HG02870 (cell line): ENCODE measurements around the gene CARD10.
"Not testable (repeated sequence)": the region's sequence is repeated elsewhere in the genome, so short reads cannot be mapped to it uniquely, and the experiment has no call there.

Source experiments
- ATAC-seq: cut with Tn5 transposase; IDR thresholded peaks from one replicate; pipeline ENCODE4 v1.9.1; 2021; ENCODE audit warnings: mild to moderate bottlenecking, moderate library complexity; ENCODE audit not compliant: unreplicated experiment

The CARD10 gene

DNA sequence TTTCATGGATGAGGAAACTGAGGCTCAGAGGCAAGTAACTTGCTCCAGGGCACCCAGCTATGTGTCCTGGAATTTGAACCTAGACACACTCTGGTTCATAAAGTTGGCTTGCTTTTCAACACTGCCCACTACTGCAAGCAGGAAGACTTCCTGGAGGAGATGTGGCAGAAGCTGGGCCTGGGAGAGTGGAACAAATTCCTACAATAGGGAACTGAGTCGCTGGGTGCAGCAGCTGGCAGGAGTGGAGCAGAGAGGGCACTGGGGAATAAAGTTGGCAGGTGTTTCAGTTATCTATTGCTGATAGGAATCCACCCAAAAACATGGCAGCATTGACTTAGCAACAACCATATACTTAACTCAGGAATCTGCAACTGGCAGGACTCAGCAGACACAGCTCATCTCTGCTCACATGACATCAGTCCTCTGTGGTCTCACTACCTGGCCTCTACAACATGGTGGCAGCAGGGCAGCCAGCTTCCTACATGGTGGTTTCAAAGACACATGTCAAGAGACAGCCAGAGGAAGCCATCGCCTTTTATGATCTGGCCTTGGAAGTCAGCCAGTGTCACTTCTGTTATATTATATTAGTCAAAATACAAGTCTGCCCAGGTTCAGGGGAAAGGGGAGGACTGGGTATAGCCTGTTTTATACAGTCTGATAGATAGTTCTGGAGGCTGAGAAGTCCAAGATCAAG lies 10.6 kb upstream of the CARD10 start:
- no peak for ATAC-seq

DNA sequence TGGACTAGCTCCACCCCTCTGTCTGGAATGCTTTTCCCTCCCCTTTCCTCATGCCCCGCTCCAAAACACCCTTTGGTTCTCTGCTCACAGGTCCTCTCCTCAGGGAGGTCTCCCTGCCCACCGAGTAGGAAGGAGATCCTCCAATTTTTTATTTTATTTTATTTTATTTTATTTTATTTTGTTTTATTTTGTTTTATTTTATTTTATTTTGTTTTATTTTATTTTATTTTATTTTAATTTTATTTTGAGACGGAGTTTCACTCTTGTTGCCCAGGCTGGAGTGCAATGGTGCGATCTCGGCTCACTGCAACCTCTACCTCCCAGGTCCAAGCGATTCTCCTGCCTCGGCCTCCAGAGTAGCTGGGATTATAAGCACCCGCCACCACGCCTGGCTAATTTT lies 8.7 kb upstream of the CARD10 start:
- not testable (repeated sequence) for ATAC-seq

DNA sequence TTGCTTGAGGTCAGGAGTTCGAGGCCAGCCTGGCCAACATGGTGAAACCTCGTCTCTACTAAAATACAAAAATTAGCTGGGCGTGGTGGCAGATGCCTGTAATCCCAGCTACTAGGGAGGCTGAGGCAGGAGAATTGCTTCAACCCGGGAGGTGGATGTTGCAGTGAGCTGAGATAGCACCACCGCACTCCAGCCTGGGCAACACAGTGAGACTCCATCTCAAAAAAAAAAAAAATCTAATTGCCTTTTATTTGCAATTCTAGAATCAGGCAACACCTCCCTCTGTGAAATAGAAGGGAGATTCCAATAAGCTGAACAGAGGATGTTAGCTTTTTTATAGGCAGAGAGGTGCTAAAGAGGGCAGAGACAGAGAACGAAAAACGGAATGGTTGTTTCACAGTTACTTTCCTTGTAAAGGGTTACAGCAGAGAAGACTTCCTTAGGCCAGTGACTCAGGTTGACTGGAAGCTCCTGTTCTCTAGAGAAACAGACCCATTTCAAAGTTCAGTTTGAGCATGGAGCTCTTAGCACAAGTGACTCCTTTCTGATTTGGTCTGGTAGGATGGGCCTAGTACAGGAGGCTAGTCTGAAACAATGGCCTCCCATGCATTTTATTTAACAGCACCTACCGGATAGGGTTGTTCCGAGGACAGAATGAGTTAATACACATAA lies 8.0 kb upstream of the CARD10 start:
- ATAC-seq, result not testable (repeated sequence)

DNA sequence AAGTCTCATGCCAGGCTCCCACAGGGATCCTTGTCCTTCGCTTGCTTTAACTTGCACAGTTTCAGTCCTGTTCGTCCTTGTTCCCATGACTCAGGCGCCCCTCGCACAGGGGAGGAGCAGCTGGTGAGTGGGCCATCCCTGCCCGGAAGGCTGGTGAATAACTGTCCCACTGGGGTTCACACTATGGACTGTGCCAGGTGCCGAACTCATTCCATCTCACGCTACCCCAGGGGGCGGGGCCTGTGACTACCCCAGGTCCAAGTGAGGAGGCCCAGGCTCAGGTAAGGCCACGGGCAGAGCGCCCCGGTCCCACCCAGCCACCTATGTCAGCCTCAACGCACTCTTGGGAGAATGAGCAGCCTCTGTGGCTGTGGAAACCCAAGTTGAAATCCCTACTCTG lies 7.2 kb upstream of the CARD10 start:
- ATAC-seq, result no peak

DNA sequence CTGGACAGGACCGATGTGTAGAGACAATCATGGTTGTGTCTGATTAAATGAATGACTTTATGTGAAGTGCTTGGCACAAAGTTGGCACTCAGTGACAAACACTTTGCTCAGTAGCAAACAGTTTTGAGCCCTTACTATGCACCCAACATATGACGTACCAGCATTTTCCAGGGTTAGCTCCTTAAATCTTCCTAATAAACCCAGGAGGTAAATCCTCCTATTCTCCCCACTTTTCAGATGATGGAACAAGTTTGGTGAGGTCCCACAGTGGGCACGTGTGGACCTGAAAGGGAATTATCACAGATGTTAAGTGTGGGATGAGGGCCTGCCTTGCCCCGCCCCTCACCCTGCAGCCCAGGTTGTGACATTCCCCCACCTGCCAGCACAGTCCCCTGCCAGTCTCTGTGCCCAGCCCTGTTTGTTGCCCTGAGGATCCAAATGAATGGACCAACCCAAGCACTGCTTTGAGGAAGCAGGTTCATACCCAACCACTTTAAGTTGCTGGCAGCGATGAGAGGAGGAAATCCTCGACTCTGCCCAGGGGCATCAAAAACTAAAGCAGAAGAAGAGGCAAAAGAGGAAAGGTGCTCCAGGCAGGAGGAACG lies 6.6 kb upstream of the CARD10 start:
- ATAC-seq, result no peak

DNA sequence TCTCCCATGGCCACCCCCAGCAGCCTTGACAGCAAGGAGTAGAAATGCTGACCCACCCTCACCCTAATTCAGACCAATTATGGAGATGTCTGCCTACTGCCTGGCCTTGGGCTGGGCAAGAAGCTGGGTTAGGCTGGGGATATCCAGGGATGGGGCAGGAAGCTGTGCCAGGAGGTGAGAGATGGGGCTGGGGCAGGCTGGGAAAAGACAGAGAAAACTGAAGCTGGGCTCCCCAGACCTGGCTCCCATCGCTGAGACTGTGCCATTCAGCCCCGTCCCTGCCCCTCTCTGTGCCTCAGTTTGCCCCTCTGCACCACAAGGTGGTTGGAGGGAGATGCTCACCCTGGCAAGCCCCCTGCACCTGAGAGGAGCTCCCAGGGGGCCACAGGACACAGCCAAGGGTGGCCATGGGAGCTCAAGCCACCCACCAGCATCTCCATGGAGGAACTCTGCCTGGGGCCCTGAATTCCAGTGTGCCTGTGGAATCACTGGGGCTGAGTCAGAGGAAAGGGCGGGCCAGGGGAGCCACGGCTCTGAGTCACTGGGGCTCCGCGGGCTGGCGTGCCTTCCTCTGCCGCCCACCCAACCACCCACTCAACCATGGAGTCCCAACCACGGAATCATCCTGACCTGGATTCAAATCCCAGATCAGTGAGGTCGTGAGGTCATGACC lies 6.0 kb upstream of the CARD10 start:
- no peak for ATAC-seq

DNA sequence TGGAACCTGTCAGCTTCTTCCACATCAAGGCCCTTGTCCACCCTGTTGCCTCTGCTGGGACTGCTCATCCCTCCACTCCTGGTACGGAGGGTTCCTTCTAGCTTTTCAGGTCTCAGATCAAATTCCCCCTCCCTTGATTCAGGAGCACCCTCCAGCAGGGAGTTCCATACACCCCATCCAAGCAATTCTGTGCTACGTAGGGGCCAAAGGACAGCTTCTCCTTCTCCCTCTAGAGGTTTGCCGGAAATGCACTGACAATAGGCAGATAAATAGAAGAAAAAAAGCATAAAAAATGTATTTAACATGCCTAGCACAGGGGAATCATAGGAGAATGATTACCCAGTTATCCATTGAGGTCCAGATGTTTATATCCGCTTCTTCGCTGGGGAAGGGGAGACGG lies 3.3 kb upstream of the CARD10 start:
- ATAC-seq, result no peak

DNA sequence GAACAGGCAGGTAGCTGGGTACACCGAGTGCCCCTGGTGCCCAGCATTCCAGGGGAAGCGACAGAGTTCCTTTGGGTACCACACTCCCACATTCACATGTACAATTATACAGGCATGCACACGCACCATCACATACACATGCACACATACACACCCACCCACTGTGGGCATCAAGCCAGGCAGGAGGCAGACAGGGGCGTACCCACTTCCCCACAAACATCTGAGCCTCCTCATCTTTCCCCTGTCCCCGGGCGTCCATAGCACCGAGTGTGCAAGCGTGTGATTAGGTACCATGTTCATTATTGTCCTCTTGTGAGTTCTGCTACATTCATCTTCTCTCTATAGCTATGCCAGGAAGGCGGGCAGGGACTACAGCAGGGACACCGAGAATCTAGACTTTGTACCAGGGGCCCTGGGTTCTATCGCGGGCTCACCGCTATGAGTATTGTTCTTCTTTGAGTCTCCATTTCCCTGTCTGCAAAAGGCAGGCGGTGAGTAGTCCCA lies 2.1 kb upstream of the CARD10 start:
- ATAC-seq, result no peak

DNA sequence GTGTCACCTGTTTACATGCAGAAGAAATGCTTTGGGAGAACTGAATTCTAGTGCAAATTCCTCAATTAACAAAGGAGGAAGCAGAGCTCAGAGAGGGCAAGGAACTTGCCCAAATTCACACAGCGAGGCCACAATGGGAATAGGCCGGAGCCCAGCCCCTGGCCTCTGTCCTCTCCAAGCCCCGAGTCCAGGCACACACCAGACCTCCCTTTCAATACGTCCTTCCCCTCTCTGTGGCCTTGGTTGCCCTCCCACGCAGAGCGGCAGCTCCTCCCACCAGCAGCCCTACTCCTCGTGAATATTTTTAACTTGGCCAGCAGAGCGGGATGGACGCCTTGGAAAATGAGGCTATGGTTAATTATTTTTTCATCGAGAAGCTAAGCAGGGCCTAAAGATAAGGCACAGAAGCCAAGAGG lies 1.6 kb upstream of the CARD10 start:
- ATAC-seq, result no peak

DNA sequence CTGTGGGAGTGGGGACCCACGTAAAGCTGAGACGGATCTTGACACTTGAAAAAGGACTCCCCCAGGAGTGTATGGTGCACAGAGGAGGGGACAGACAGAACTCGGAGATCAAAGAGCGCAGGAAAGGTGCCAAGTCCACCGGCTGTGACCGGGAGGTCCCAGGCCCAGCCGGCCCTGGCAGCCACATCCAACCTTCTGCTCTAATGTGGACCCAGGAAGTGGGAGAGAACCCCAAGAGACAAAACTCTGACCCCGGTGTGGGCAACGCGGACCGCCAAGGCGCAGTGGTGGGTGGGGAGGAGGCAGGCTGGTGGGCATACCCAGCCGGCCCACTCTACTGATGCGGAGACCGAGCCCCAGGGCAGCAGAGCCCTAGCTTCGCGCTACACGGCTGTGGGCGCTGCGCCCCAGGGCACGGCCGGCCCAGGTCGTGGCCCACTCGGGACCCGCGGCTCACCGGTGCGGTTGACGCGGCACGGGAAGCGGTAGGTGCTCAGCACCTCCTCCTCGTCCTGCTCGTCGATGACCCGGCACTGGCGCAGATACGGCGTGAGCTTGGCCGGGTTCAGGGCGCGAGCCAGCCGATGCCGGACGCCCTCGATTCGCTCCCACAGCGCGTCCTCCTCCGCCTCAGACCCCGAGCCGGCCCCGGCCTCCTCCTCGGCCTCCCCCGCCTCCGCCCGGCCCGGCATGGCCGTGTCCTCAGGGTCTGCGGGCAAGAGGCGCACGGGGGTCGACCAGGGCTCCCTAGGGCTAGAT lies 527 bp downstream of the CARD10 start:
- no peak for ATAC-seq

DNA sequence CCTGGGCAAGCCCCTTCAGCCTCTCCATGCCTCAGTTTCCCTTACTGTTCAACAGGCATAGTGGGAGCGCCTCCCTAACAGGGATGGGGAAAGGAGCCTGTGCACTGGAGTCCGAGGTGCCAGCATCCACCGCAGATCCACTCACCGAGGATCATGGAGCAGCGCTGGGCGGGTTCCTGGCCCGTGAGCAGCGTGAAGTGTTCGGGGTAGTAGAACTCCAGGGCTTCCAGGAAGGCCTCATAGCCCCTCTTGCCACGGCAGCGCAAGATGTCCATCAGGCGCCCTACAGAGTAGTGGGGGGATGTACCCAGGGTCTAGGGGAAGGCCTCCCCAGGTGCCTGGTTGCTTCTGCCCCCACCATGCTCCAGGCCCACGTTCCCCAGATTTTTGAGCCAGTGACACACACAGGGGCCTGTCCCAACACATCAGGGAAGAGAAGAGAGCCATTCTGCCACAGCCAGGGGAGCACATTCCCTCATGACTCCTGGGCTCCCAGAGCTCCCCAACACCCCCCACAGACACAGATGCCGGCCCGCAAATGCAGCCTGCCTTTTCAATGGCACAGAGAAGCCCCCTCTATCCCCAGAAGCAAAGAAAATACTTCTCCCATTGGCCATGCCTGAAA lies 1.3 kb downstream of the CARD10 start:
- no peak for ATAC-seq

DNA sequence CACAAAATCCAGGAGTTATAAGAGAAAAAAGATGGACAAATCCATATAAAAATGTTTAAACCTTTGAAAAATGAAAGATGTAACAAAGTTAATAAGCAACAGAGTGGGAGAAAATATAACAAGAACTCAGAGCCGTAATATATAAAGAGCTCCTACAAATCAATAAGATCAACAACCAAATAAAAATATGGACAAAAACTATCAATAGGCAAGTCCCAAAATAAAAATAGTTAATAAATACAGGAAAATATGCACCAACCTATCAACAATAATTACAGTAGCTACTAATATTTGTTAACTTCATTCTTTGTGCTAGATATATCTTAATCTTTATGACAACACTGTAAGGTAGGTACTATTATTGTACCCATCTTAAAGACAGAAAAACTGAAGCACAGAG lies 2.8 kb downstream of the CARD10 start:
- no peak for ATAC-seq

DNA sequence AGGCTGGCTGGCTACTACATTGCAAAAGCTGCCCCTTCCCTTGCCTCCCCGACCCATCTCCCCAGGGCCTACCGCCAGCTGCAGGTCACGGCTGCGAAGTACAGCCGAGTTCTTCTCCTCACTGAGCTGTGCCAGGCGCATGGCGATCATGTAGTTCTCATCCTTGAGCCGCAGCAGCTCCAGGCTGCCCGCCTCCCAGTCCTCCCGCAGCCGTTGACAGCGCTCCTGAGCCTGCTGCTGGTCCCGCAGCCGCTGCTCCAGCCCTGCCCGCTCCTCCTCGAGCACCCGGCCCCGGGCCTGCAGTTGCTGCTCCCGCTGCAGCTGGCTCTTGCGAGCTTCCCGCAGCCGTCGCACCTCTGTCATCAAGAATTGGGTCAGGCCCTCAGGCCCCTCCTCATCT lies 3.3 kb downstream of the CARD10 start:
- no peak for ATAC-seq

DNA sequence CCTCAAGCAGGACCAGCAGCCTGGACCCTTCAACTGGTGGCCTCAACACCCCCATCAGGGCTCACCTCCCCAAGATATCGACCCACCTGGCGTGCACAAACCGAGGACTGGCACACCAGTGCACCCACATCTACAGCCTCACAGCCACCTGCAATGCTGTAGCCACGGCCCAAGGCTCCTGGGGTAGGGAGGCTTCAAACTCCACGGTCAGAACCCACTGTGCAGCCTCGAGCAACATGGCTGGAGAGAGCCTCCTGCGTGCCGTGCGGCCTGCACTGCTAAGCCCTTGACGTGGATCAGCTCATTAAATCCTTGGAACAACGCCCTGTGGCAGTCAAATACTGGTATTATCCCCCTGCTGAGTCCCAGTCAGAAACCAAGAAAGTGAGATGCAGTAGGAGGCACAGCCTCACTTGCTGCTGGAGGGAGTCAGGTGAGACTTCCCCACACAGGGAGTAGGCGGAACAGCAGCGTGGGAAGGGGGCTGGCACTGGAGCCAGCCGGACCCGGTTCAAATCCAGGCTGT lies 4.6 kb downstream of the CARD10 start:
- ATAC-seq, result no peak

DNA sequence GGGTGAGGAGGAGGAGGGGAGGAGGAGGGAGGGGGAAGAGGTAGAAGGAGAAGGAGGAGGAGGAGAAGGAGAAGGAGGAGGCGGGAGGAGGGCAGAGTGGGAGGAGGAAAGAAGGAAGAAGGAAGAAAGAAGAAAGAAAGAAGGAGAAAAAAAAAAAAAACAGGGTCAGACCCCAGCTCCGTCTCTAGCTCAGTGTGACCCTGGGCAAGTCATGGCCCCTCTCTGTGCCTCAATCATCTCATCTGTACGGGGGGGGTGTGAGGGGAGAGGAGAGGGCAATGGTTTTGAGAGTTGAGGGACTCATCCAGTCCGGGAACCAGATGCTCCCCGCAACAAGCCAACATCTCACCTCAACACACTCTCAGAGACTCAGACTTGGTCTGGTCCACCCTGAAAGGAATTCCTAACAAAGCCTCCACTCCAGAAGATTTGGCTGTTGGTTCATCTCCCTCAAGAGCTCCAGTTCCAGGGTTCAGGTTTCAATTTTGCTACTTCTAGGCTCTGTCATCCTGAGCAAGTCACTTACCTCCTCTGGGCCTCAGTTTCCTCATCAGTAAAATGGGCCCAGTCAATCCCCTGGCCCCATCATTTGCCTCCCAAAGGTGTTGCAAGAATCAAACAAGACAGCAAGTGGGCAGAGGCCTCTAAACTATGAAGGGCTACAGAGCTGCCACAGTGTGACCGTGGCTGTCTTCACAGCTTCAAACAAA lies 7.7 kb downstream of the CARD10 start:
- no peak for ATAC-seq

DNA sequence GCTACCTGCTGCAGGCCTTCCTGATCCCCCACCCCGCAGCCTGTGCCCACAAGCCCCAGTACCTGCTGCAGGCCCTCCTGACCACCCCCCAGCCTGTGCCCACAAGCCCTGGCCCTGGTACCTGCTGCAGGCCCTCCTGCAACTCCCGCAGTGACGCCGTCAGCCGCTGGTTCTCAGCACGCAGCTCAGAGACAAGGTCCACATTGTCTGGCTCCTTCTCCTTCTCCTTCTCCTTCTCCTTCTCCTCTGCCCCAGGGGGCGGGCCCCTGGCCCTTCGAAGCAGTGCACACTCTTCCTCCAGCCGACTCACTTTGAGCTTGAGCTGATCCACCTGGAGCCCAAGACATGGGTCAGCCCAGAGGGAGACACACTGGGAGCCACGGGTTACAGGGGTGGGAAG lies 9.1 kb downstream of the CARD10 start:
- no peak for ATAC-seq

DNA sequence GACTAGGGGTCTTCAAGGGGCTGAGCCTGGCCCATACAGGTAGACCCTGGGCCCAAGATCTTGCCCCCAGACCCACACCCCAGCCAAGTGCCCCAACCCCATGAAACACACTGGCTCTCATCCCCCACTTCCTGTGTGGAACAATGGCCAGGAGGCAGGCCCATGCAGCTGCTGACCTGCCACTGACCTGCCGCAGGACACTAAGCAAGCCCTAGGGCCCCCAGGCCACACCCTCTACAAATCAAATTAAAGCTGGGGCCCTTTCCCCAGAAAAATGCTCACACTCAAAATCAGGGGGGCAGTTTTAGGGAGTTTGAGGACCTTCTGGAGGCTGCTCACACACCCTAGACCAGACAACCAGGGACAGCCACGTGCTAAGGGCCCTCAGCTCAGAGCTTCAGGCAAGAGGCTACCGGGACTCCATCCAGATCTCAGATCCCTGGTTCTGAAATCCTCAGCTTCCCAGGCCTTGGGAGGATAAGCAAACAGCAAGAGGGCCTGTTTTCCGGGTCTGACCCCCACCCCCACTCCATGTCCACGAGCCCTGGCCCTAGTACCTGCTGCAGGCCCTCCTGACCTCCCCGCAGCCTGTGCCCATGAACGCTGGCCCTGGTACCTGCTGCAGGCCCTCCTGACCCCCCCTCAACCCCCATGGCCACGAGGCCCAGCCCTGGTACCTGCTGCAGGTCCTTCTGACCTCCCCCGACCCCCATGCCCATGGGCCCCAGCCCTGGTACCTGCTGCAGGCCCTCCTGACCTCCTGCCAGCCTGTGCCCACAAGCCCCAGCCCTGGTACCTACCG lies 10.0 kb downstream of the CARD10 start:
- ATAC-seq, result no peak

DNA sequence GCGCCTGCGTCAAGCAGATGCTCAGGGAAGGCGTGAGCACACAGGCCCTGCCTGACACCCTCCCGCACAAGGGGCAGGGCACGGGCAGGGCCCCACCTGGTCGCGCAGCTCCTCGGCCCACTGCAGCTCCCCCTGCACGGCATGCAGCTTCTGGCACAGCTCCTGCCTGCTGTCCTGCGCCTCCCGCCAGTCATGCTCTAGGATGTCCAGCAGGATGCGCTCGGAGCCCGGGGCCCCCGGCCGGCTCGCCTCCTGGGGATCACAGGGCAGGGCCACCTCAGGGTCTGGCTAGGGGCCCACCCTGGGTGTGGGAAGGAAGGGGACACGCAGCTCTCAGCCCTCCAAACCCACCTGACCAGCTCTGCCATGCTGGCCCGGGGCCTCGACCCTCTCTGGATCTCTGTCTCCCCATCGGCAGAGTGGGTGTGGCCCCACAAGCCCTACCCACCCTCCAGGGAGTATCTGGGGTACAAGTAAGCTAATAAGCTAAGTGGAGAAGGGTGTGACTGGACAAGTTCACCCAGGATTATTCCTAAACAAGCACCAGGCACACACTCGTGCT lies 10.7 kb downstream of the CARD10 start:
- ATAC-seq, result no peak
